GM12878 (cell line): ENCODE results near the gene EML5. TPM values are rescaled to one million over a fixed set of nuclear protein-coding genes. Genes with fewer than 3 reads are reported as not detected.

ENCODE experiments used
- ATAC-seq: fragments of 200-7000 bp; cut with Tn5 transposase; 3 replicates; pipeline ENCODE4 v1.9.1; 2020; ENCODE audit warnings: mild to moderate bottlenecking, moderate library complexity
- BruUV-seq: library from RNA; stranded (reverse); fragments of 400-500 nt; replicated peaks from 2 replicates; lab custom pipeline; 2021; lab: Mats Ljungman, UMichigan
- CTCF ChIA-PET: fragments of 300-600 bp; sonication (Branson Sonifier 250); formaldehyde crosslinking; extraction: SDS; loops from one replicate; lab custom pipeline; 2021; ENCODE audit warnings: inconsistent platforms; lab: Yijun Ruan, JAX
- POLR2A ChIA-PET: fragments of 350-600 bp; formaldehyde crosslinking; extraction: SDS; loops from one replicate; lab custom pipeline; 2021; ENCODE audit warnings: inconsistent platforms; lab: Charles Lee
- RAD21 ChIA-PET: fragments of 300-600 bp; sonication (Branson Sonifier 250); formaldehyde crosslinking; loops from one replicate; lab custom pipeline; 2023; ENCODE audit warnings: antibody characterized with exemption; ENCODE audit not compliant: unreplicated experiment; lab: Charles Lee
- SMC1A ChIA-PET: fragments of 300-600 bp; sonication (Branson Sonifier 250); formaldehyde crosslinking; loops from one replicate; lab custom pipeline; 2023; ENCODE audit not compliant: unreplicated experiment, uncharacterized antibody; lab: Charles Lee
- DNase-seq: peaks from one replicate; pipeline ENCODE4 v3.0.0-alpha.2; 2011; ENCODE audit warnings: low read depth, low spot score
- FAIRE-seq: peaks from 3 replicates; lab custom pipeline; 2011; peaks lifted over from hg19 to GRCh38; lab: Jason Lieb, UNC
- H2AFZ ChIP-seq: 2 replicates; pipeline ENCODE4 v1.6.0; 2011; ENCODE audit warnings: low read depth, low read length, control low read depth; ENCODE audit not compliant: control insufficient read depth
- H3K27ac ChIP-seq: 2 replicates; pipeline ENCODE4 v1.5.1; 2011; ENCODE audit warnings: control low read depth; ENCODE audit not compliant: control insufficient read depth, insufficient read depth
- H3K27me3 ChIP-seq, 2 experiments: replicated peaks in 1 of 2; 2 replicates each; pipeline versions ENCODE4 v1.6.0 to v1.6.1; 2011; ENCODE audit warnings: low read length in 1 of 2; ENCODE audit not compliant: control insufficient read depth in 2 of 2, insufficient read depth in 2 of 2
- H3K36me3 ChIP-seq, 2 experiments: 2 replicates each; pipeline ENCODE4 v1.5.1; 2011; ENCODE audit warnings: low read length in 1 of 2; ENCODE audit not compliant: control insufficient read depth in 2 of 2, insufficient read depth in 2 of 2
- H3K4me1 ChIP-seq: 2 replicates; pipeline ENCODE4 v1.6.1; 2011; ENCODE audit warnings: mild to moderate bottlenecking, low read length, moderate library complexity, mixed read lengths; ENCODE audit not compliant: control insufficient read depth, insufficient read depth
- H3K4me2 ChIP-seq: 2 replicates; pipeline ENCODE4 v1.6.0; 2011; ENCODE audit warnings: control low read depth; ENCODE audit not compliant: control insufficient read depth, insufficient read depth
- H3K4me3 ChIP-seq: fragments of 200-600 bp; sonication (generic); 2 replicates; pipeline ENCODE4 v1.5.1; 2016
- H3K79me2 ChIP-seq: 2 replicates; pipeline ENCODE4 v1.6.0; 2011; ENCODE audit warnings: low read length; ENCODE audit not compliant: control insufficient read depth, insufficient read depth
- H3K9ac ChIP-seq: 2 replicates; pipeline ENCODE4 v1.8.0; 2011; ENCODE audit warnings: low read length, control low read depth, mixed read lengths; ENCODE audit not compliant: control insufficient read depth, insufficient read depth
- H3K9me3 ChIP-seq: replicated peaks from 3 replicates; pipeline ENCODE4 v1.5.1; 2011; ENCODE audit warnings: mild to moderate bottlenecking, low read length; ENCODE audit not compliant: control insufficient read depth, insufficient read depth
- H4K20me1 ChIP-seq: 2 replicates; pipeline ENCODE4 v1.6.0; 2011; ENCODE audit not compliant: control insufficient read depth, insufficient read depth
- CEBPZ ChIP-seq: fragments of 150-350 bp; IDR thresholded peaks from 2 replicates; pipeline ENCODE4 v1.6.1; 2016; ENCODE audit warnings: low read depth, low read length
- CHD1 ChIP-seq: IDR thresholded peaks from 2 replicates; pipeline ENCODE4 v1.6.1; 2012; ENCODE audit warnings: low read depth, low read length, improper control_type of control experiment
- MXI1 ChIP-seq: fragments of 150-350 bp; IDR thresholded peaks from 2 replicates; pipeline ENCODE4 v1.6.1; 2011; ENCODE audit warnings: low read depth, mild to moderate bottlenecking, inconsistent platforms, low read length, improper control_type of control experiment
- NFYA ChIP-seq: IDR thresholded peaks from 2 replicates; pipeline ENCODE4 v1.6.1; 2011; ENCODE audit warnings: low read depth, mild to moderate bottlenecking, low read length, improper control_type of control experiment, borderline replicate concordance
- NFYB ChIP-seq: IDR thresholded peaks from 2 replicates; pipeline ENCODE4 v1.6.1; 2011; ENCODE audit warnings: low read depth, mild to moderate bottlenecking, low read length, improper control_type of control experiment, moderate library complexity; ENCODE audit not compliant: insufficient read depth
- SMAD1 ChIP-seq: fragments of 450-650 bp; IDR thresholded peaks from 2 replicates; pipeline ENCODE4 v1.6.1; 2018; ENCODE audit warnings: mild to moderate bottlenecking, low read depth; ENCODE audit not compliant: partially characterized antibody
- STAT3 ChIP-seq: IDR thresholded peaks from 2 replicates; pipeline ENCODE4 v1.6.1; 2011; ENCODE audit warnings: low read depth, low read length, improper control_type of control experiment
- YBX1 ChIP-seq: fragments of 450-650 bp; IDR thresholded peaks from 2 replicates; pipeline ENCODE4 v1.6.1; 2016; ENCODE audit warnings: antibody characterized with exemption
- ZNF592 ChIP-seq: fragments of 450-650 bp; IDR thresholded peaks from 2 replicates; pipeline ENCODE4 v1.6.1; 2017; ENCODE audit warnings: mild to moderate bottlenecking, moderate library complexity
- ZZZ3 ChIP-seq: IDR thresholded peaks from 2 replicates; pipeline ENCODE4 v1.6.1; 2011; ENCODE audit warnings: low read depth; ENCODE audit not compliant: control insufficient read depth, insufficient read length
- WGBS: methylation state at CpG from one replicate; pipeline ENCODE4 v1.1.6; 2016; ENCODE audit warnings: low lambda C conversion rate; ENCODE audit not compliant: insufficient replicate concordance, insufficient coverage; ENCODE audit errors: missing lambda C conversion rate; 5-methylcytosine and 5-hydroxymethylcytosine counted together
- in situ Hi-C: fragments of 300-500 bp; cut with MboI; formaldehyde crosslinking; loops from 9 replicates; pipeline ENCODE4 v1.14.3; 2018; ENCODE audit warnings: mixed read lengths
- intact Hi-C: fragments of 100-400 bp; cut with micrococcal nuclease; formaldehyde crosslinking; loops from one replicate; pipeline ENCODE4 v1.14.2; 2022; ENCODE audit not compliant: unreplicated experiment
- polyA plus RNA-seq, 11 experiments: library from polyadenylated mRNA; depleted of rRNA in 4 of 11; unstranded in 6 of 11; stranded (reverse) in 5 of 11; fragments of >200 nt; fragmentation: Nextera tagmentation in 4 of 11; fragmentation: Illumina TruSeq in 1 of 11; extraction: Ambion mirVana in 4 of 11; extraction: Trizol in 1 of 11; gene quantifications; 1 replicate in 1 of 11; 2 replicates in 10 of 11; pipeline versions ENCODE4 v1.2.1 to v1.2.3, GENCODE V29; 2011 to 2016; ENCODE audit warnings: inconsistent platforms in 2 of 11, missing spikeins in 2 of 11, low read depth in 1 of 11
- total RNA-seq, 4 experiments: library from RNA; depleted of rRNA in 3 of 4; stranded (reverse); fragments of >200 nt in 3 of 4; fragmentation: Illumina TruSeq in 1 of 4; extraction: Trizol in 1 of 4; gene quantifications; 2 replicates each; pipeline versions ENCODE4 v1.2.1 to v1.2.3, GENCODE V29; 2013 to 2021
- TF ChIP-seq, protein P1 (sequence below): fragments of 450-650 bp; IDR thresholded peaks from 2 replicates; pipeline ENCODE4 v1.6.1; 2017; ENCODE audit warnings: mild to moderate bottlenecking
- TF ChIP-seq, protein P2 (sequence below): fragments of 450-650 bp; IDR thresholded peaks from 2 replicates; pipeline ENCODE4 v1.6.1; 2018; ENCODE audit warnings: borderline replicate concordance, mild to moderate bottlenecking; ENCODE audit not compliant: partially characterized antibody

The EML5 gene
- total and polyA plus RNA-seq, 10 of the 15 experiments (the other 5 are each of a cell fraction or from before 2014, with no cell fraction given) = 0.08 to 0.35 (median 0.22) TPM; not detected in 1

DNA sequence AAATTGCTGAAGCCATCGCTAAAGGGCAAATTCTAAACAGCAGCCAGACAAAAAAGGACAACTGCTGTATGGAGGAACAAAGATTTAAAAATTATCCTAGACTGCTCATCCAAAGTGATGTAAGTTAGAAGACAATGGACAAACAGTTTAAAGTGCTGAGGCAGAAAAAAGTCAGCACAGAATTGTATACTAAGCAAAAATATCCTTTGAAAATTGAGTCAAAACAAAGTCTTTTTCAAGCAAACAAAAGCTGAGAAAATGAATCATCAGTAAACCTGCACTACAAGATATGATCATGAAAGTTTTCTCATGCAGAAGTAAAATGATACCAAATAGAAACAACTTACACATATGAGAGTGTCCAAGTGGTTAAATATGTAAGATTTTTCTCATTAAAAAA, 43.6 kb downstream of the EML5 start:
- no peak for DNase-seq
- ChIA-PET SMC1A (interaction anchor here (1.6 kb wide), 1 partner anchor 82 kb away, joined by 7 read pairs; no protein-coding TSS in a partner anchor), POLR2A (interaction anchor here (0.5 kb wide), 1 partner anchor 101 kb away, joined by 5 read pairs; no protein-coding TSS in a partner anchor), CTCF (interaction anchor here (1.5 kb wide), 1 partner anchor 62 kb away, joined by 3 read pairs; no protein-coding TSS in a partner anchor), RAD21 (no interaction called here)
- WGBS = 91% methylated on average over 1 of the region's 1 CpG
- Histone ChIP-seq H3K9me3 (no peaks in the 10 kb centered on the region), H3K79me2 (no peaks in the 10 kb centered on the region), H3K4me2 (no peak overlapping the region), H4K20me1 (no peaks in the 10 kb centered on the region), H3K4me3 (no peak overlapping the region), H3K36me3 (no peaks in the 10 kb centered on the region), H2AFZ (no peak overlapping the region), H3K4me1 (no peaks in the 10 kb centered on the region), H3K27ac (no peak overlapping the region), H3K27me3 (no peaks in the 10 kb centered on the region), H3K9ac (no peak overlapping the region)
- intact Hi-C loops (no loop called here), in situ Hi-C loops (no loop called here)
- BruUV-seq = no TSS peak
- no peak for FAIRE-seq
- ATAC-seq = no peak
- TF ChIP-seq MXI1 (no peak), NFYA (no peak), CHD1 (no peak), SMAD1 (no peak), STAT3 (no peak), YBX1 (no peak), ZNF592 (no peak), CEBPZ (no peak), ZZZ3 (no peak), NFYB (no peak)
- TF ChIP-seq, protein P1, sequence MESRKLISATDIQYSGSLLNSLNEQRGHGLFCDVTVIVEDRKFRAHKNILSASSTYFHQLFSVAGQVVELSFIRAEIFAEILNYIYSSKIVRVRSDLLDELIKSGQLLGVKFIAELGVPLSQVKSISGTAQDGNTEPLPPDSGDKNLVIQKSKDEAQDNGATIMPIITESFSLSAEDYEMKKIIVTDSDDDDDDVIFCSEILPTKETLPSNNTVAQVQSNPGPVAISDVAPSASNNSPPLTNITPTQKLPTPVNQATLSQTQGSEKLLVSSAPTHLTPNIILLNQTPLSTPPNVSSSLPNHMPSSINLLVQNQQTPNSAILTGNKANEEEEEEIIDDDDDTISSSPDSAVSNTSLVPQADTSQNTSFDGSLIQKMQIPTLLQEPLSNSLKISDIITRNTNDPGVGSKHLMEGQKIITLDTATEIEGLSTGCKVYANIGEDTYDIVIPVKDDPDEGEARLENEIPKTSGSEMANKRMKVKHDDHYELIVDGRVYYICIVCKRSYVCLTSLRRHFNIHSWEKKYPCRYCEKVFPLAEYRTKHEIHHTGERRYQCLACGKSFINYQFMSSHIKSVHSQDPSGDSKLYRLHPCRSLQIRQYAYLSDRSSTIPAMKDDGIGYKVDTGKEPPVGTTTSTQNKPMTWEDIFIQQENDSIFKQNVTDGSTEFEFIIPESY = no peak
- TF ChIP-seq, protein P2, sequence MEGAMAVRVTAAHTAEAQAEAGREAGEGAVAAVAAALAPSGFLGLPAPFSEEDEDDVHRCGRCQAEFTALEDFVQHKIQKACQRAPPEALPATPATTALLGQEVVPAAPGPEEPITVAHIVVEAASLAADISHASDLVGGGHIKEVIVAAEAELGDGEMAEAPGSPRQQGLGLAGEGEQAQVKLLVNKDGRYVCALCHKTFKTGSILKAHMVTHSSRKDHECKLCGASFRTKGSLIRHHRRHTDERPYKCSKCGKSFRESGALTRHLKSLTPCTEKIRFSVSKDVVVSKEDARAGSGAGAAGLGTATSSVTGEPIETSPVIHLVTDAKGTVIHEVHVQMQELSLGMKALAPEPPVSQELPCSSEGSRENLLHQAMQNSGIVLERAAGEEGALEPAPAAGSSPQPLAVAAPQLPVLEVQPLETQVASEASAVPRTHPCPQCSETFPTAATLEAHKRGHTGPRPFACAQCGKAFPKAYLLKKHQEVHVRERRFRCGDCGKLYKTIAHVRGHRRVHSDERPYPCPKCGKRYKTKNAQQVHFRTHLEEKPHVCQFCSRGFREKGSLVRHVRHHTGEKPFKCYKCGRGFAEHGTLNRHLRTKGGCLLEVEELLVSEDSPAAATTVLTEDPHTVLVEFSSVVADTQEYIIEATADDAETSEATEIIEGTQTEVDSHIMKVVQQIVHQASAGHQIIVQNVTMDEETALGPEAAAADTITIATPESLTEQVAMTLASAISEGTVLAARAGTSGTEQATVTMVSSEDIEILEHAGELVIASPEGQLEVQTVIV = no peak
